ENCODE measurements around the gene PODXL.

Gene PODXL

DNA sequence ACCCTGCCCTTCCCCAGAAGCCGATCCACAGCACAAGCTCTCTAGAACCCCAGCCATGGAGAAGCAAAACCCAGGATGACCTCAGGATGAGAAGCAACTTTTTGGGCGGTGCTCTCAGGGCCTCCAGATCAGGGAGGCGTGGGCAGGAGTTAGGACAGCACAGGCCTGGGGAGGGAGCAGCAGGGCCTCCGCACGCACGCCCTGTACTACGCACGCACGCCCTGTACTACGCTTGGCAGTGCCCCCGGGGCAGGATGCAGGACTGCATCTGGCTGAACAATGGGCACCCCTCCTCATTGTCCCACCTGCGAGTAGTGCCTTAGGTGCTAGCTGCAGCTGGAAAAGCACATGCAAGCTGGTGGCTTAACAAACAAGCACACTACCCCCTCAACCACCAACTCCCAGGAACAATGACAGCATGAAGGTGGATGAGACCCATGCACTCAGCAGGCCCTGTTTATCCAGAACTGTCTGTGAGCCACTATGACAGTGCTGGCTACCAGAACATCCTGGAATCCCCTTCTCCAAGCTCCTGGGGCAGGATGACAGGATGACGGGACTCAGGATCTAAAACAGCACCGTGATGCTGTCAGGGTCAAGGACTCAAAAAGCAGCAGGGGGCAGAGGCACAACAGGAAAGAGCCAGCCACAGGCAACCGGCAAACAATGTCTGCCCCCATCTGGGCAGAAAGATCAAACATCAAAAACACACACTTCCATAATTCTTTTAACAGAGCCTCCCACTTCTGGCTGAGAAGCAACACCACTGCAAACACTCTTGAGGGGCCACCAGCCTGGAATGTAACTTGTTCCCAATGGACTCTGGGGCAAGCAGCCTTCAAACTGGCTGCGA, 11.8 kb downstream of the PODXL start:
- H3K4me3 ChIP-seq (ENCODE audit: low read length in 2 of 2): no peak overlapping the region
- no peaks in the 10 kb centered on the region for H3K27me3 ChIP-seq (ENCODE audit: control insufficient read depth in 3 of 3, insufficient read depth in 3 of 3, low read depth in 1 of 3, low read length in 3 of 3)
- H3K23ac ChIP-seq (ENCODE audit: low read depth, low read length, poor library complexity): no peak overlapping the region
- no peak overlapping the region for H2AFZ ChIP-seq (ENCODE audit: low read length)
- no peak overlapping the region for H3K4me2 ChIP-seq (ENCODE audit: insufficient read depth, low read length, poor library complexity, severe bottlenecking)
- peaks cover 3 to 10% of the 10 kb centered on the region in 2 donors for H3K9me3 ChIP-seq (replicated peaks in 1 of 2; ENCODE audit: control insufficient read depth in 2 of 2, insufficient read depth in 1 of 2, low read depth in 1 of 2, low read length in 2 of 2)
- H3K79me1 ChIP-seq (ENCODE audit: low read depth, low read length): peaks cover 2% of the 10 kb centered on the region
- H2BK15ac ChIP-seq (ENCODE audit: low read length): no peak overlapping the region
- no peak overlapping the region for H4K8ac ChIP-seq (ENCODE audit: low read depth, low read length)
- H3K27ac ChIP-seq (replicated peaks; ENCODE audit: low read length): no peak overlapping the region
- no peak overlapping the region for H3K14ac ChIP-seq (ENCODE audit: low read length)
- no peak overlapping the region for H4K91ac ChIP-seq (ENCODE audit: low read depth, low read length, poor library complexity)
- H3K4me1 ChIP-seq (ENCODE audit: control insufficient read depth in 2 of 2, insufficient read depth in 1 of 2, low read depth in 1 of 2, low read length in 2 of 2): peaks cover 8 to 16% of the 10 kb centered on the region in 2 donors
- no peak overlapping the region for H3K9ac ChIP-seq (ENCODE audit: low read depth, low read length, poor library complexity)
- H2BK120ac ChIP-seq (ENCODE audit: low read depth, low read length): no peak overlapping the region
- H3K18ac ChIP-seq (ENCODE audit: low read length): no peak overlapping the region
- no CpG with 5 or more reads among the region's 16 CpGs for WGBS, 2 donors (ENCODE audit: extremely low coverage in 2 of 2, insufficient read length in 2 of 2, insufficient replicate concordance in 1 of 2)
- H2AK5ac ChIP-seq (ENCODE audit: low read depth, low read length): peak overlapping the region; percentile 26
- H2BK5ac ChIP-seq (ENCODE audit: low read length): no peak overlapping the region
- DNase-seq (ENCODE audit: low spot score): no peak
- H3K4ac ChIP-seq (ENCODE audit: low read length): no peak overlapping the region
- H3K36me3 ChIP-seq (replicated peaks in 1 of 2; ENCODE audit: control insufficient read depth in 2 of 2, insufficient read depth in 2 of 2, low read length in 2 of 2): peaks cover 5 to 53% of the 10 kb centered on the region in 2 donors
- H2BK12ac ChIP-seq (ENCODE audit: low read length): no peak overlapping the region

DNA sequence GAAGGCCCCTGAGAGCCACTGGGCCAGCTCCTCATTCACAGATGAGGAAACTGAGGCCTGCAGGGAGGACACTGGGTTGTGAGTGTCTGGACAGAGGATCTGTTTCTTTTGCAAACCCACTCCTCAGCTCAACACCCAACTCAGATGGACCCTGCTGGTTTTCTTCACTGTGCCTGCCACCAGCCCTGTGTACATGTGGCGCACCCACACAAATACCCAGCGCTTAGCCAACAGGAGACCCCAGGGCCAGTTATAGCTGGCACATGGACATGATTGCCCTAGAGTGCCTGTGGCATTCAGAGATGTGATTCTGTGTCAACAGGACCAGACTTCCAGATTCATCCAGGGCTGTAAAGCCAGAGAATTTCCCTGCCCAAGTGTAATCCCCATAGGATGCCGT, 12.4 kb downstream of the PODXL start:
- Histone ChIP-seq H4K8ac (ENCODE audit: low read depth, low read length) (no peak overlapping the region), H2BK15ac (ENCODE audit: low read length) (no peak overlapping the region), H3K9me3 (replicated peaks in 1 of 2; ENCODE audit: control insufficient read depth in 2 of 2, insufficient read depth in 1 of 2, low read depth in 1 of 2, low read length in 2 of 2) (peaks cover under 1 to 6% of the 10 kb centered on the region in 2 donors), H2BK5ac (ENCODE audit: low read length) (no peak overlapping the region), H2AK5ac (ENCODE audit: low read depth, low read length) (no peak overlapping the region), H3K4me1 (ENCODE audit: control insufficient read depth in 2 of 2, insufficient read depth in 1 of 2, low read depth in 1 of 2, low read length in 2 of 2) (peaks cover 8 to 16% of the 10 kb centered on the region in 2 donors), H3K18ac (ENCODE audit: low read length) (no peak overlapping the region), H3K9ac (ENCODE audit: low read depth, low read length, poor library complexity) (no peak overlapping the region), H2AFZ (ENCODE audit: low read length) (no peak overlapping the region), H4K91ac (ENCODE audit: low read depth, low read length, poor library complexity) (no peak overlapping the region), H2BK12ac (ENCODE audit: low read length) (no peak overlapping the region), H3K36me3 (replicated peaks in 1 of 2; ENCODE audit: control insufficient read depth in 2 of 2, insufficient read depth in 2 of 2, low read length in 2 of 2) (peaks cover 3 to 53% of the 10 kb centered on the region in 2 donors), H3K27me3 (ENCODE audit: control insufficient read depth in 3 of 3, insufficient read depth in 3 of 3, low read depth in 1 of 3, low read length in 3 of 3) (no peaks in the 10 kb centered on the region), H3K4ac (ENCODE audit: low read length) (no peak overlapping the region), H3K23ac (ENCODE audit: low read depth, low read length, poor library complexity) (no peak overlapping the region), H3K4me2 (ENCODE audit: insufficient read depth, low read length, poor library complexity, severe bottlenecking) (no peak overlapping the region), H3K14ac (ENCODE audit: low read length) (no peak overlapping the region), H2BK120ac (ENCODE audit: low read depth, low read length) (no peak overlapping the region), H3K27ac (replicated peaks; ENCODE audit: low read length) (no peak overlapping the region), H3K4me3 (ENCODE audit: low read length in 2 of 2) (no peak overlapping the region), H3K79me1 (ENCODE audit: low read depth, low read length) (peaks cover 2% of the 10 kb centered on the region)
- WGBS, 2 donors (ENCODE audit: extremely low coverage in 2 of 2, insufficient read length in 2 of 2, insufficient replicate concordance in 1 of 2): no CpG with 5 or more reads among the region's 3 CpGs
- DNase-seq (ENCODE audit: low spot score): no peak

DNA sequence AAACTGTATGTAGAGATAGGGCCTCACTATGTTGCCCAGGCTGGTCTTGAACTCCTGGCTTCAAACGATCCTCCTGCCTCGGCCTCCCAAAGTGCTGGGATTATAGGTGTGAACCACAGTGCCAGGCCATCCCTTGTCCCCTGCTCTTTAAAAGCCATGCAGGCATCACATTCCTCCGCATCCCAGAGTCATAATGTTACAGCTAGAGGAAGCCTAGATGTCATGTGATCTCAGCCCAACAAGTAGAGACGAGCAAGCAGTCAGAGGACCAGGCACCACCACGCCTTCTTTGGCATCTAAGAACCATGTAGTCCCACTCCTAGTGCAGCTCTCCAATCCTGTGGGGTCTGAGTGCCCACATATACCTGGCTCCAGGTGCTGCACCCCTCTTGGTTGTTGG, 13.1 kb downstream of the PODXL start:
- H3K18ac ChIP-seq (ENCODE audit: low read length): no peak overlapping the region
- no peak overlapping the region for H3K27ac ChIP-seq (replicated peaks; ENCODE audit: low read length)
- no peak overlapping the region for H4K91ac ChIP-seq (ENCODE audit: low read depth, low read length, poor library complexity)
- DNase-seq (ENCODE audit: low spot score): no peak
- WGBS, 2 donors (ENCODE audit: extremely low coverage in 2 of 2, insufficient read length in 2 of 2, insufficient replicate concordance in 1 of 2): no CpG with 5 or more reads among the region's 5 CpGs
- H3K36me3 ChIP-seq (replicated peaks in 1 of 2; ENCODE audit: control insufficient read depth in 2 of 2, insufficient read depth in 2 of 2, low read length in 2 of 2): peaks cover 3 to 56% of the 10 kb centered on the region in 2 donors
- H3K79me1 ChIP-seq (ENCODE audit: low read depth, low read length): peaks cover 2% of the 10 kb centered on the region
- no peak overlapping the region for H2AK5ac ChIP-seq (ENCODE audit: low read depth, low read length)
- no peak overlapping the region for H2BK120ac ChIP-seq (ENCODE audit: low read depth, low read length)
- no peak overlapping the region for H3K4me3 ChIP-seq (ENCODE audit: low read length in 2 of 2)
- no peak overlapping the region for H3K4me2 ChIP-seq (ENCODE audit: insufficient read depth, low read length, poor library complexity, severe bottlenecking)
- no peak overlapping the region for H2BK5ac ChIP-seq (ENCODE audit: low read length)
- H2AFZ ChIP-seq (ENCODE audit: low read length): no peak overlapping the region
- no peak overlapping the region for H3K4ac ChIP-seq (ENCODE audit: low read length)
- no peak overlapping the region for H4K8ac ChIP-seq (ENCODE audit: low read depth, low read length)
- no peaks in the 10 kb centered on the region for H3K27me3 ChIP-seq (ENCODE audit: control insufficient read depth in 3 of 3, insufficient read depth in 3 of 3, low read depth in 1 of 3, low read length in 3 of 3)
- no peak overlapping the region for H3K14ac ChIP-seq (ENCODE audit: low read length)
- H2BK15ac ChIP-seq (ENCODE audit: low read length): no peak overlapping the region
- peaks cover 15 to 16% of the 10 kb centered on the region in 2 donors for H3K4me1 ChIP-seq (ENCODE audit: control insufficient read depth in 2 of 2, insufficient read depth in 1 of 2, low read depth in 1 of 2, low read length in 2 of 2)
- H2BK12ac ChIP-seq (ENCODE audit: low read length): no peak overlapping the region
- H3K23ac ChIP-seq (ENCODE audit: low read depth, low read length, poor library complexity): no peak overlapping the region
- no peaks in the 10 kb centered on the region for H3K9me3 ChIP-seq (replicated peaks in 1 of 2; ENCODE audit: control insufficient read depth in 2 of 2, insufficient read depth in 1 of 2, low read depth in 1 of 2, low read length in 2 of 2)
- H3K9ac ChIP-seq (ENCODE audit: low read depth, low read length, poor library complexity): no peak overlapping the region

DNA sequence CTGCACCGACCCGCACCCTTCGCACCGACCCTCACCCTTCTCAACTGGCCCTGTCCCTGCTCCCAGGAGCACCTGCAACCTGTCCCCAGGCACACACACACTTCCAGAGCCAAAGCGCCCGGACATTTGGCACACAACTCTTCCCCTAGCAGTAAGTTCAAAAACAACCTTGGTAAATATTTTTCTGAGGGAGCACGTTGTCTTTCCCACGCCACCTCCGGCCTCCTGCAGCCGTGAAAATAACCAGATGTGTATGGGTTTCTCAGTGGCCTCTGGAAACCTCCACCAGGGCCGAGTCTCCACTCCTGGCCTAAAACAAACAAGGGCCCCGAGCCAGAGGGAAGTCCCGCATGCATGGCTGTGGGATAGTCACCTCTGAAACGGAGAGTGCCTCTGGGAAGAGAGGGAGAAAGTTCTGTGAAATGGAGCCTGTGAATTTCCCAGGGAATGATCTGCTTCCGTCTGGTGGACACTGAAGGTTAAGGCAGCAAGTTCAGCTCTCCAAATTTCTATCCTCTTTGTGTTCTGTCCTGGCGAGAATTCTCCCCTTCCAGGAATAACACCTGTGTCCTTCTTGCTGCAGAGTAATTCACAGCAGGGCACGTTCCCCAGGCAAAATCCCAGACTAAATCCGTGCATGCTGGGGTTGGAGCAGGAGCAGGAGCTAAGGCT, 15.8 kb downstream of the PODXL start:
- H3K79me1 ChIP-seq (ENCODE audit: low read depth, low read length): peaks cover 2% of the 10 kb centered on the region
- H2BK12ac ChIP-seq (ENCODE audit: low read length): no peak overlapping the region
- peak overlapping the region; percentile 36 for H3K18ac ChIP-seq (ENCODE audit: low read length)
- no peak overlapping the region for H2BK120ac ChIP-seq (ENCODE audit: low read depth, low read length)
- WGBS, 2 donors (ENCODE audit: extremely low coverage in 2 of 2, insufficient read length in 2 of 2, insufficient replicate concordance in 1 of 2): no CpG with 5 or more reads among the region's 18 CpGs
- H3K4me3 ChIP-seq (ENCODE audit: low read length in 2 of 2): no peak overlapping the region
- peak overlapping the region; percentile 11 for H3K23ac ChIP-seq (ENCODE audit: low read depth, low read length, poor library complexity)
- H4K8ac ChIP-seq (ENCODE audit: low read depth, low read length): peak overlapping the region; percentile 70
- H2AK5ac ChIP-seq (ENCODE audit: low read depth, low read length): no peak overlapping the region
- H3K14ac ChIP-seq (ENCODE audit: low read length): no peak overlapping the region
- H3K27me3 ChIP-seq (ENCODE audit: control insufficient read depth in 3 of 3, insufficient read depth in 3 of 3, low read depth in 1 of 3, low read length in 3 of 3): no peaks in the 10 kb centered on the region
- H4K91ac ChIP-seq (ENCODE audit: low read depth, low read length, poor library complexity): no peak overlapping the region
- H3K4me2 ChIP-seq (ENCODE audit: insufficient read depth, low read length, poor library complexity, severe bottlenecking): no peak overlapping the region
- H3K9ac ChIP-seq (ENCODE audit: low read depth, low read length, poor library complexity): no peak overlapping the region
- H3K9me3 ChIP-seq (replicated peaks in 1 of 2; ENCODE audit: control insufficient read depth in 2 of 2, insufficient read depth in 1 of 2, low read depth in 1 of 2, low read length in 2 of 2): no peaks in the 10 kb centered on the region
- H3K36me3 ChIP-seq (replicated peaks in 1 of 2; ENCODE audit: control insufficient read depth in 2 of 2, insufficient read depth in 2 of 2, low read length in 2 of 2): peaks cover 0 to 53% of the 10 kb centered on the region in 2 donors
- H3K27ac ChIP-seq (replicated peaks; ENCODE audit: low read length): no peak overlapping the region
- H2BK15ac ChIP-seq (ENCODE audit: low read length): no peak overlapping the region
- no peak overlapping the region for H3K4ac ChIP-seq (ENCODE audit: low read length)
- no peak overlapping the region for H2AFZ ChIP-seq (ENCODE audit: low read length)
- no peak overlapping the region for H2BK5ac ChIP-seq (ENCODE audit: low read length)
- H3K4me1 ChIP-seq (ENCODE audit: control insufficient read depth in 2 of 2, insufficient read depth in 1 of 2, low read depth in 1 of 2, low read length in 2 of 2): peaks cover 11 to 14% of the 10 kb centered on the region in 2 donors
- DNase-seq (ENCODE audit: low spot score): no peak

Measured in neuronal stem cell (in vitro differentiated cells).